IMR-90 (cell line): Measurements from ENCODE around the gene RANBP3.

ENCODE experiments used
- CHD1 ChIP-seq: IDR thresholded peaks from 2 replicates; pipeline ENCODE4 v1.6.1; 2012; ENCODE audit warnings: low read depth, low read length, improper control_type of control experiment
- FOS ChIP-seq: fragments of 150-350 bp; IDR thresholded peaks from 2 replicates; pipeline ENCODE4 v1.6.1; 2016; ENCODE audit warnings: low read depth, low read length
- POLR2A ChIP-seq: IDR thresholded peaks from 2 replicates; pipeline ENCODE4 v1.6.1; 2012; ENCODE audit warnings: mild to moderate bottlenecking, low read depth, low read length
- RAD21 ChIP-seq: IDR thresholded peaks from 2 replicates; pipeline ENCODE4 v1.6.1; 2012; ENCODE audit warnings: low read length, improper control_type of control experiment
- RFX5 ChIP-seq: IDR thresholded peaks from 2 replicates; pipeline ENCODE4 v1.8.0; 2012; ENCODE audit warnings: low read depth, mild to moderate bottlenecking, low read length, moderate library complexity
- SMC3 ChIP-seq: fragments of 150-350 bp; IDR thresholded peaks from 2 replicates; pipeline ENCODE4 v1.6.1; 2016; ENCODE audit warnings: low read depth, mild to moderate bottlenecking, antibody characterized with exemption, low read length, moderate library complexity
- TF ChIP-seq, protein P1 (sequence below): conservative IDR thresholded peaks from 2 replicates; pipeline ENCODE4 v1.5.1; 2012; ENCODE audit warnings: mild to moderate bottlenecking, low read depth, low read length, improper control_type of control experiment
- TF ChIP-seq, protein P2 (sequence below): fragments of 150-350 bp; IDR thresholded peaks from 2 replicates; pipeline ENCODE4 v1.6.1; 2016; ENCODE audit warnings: low read depth, mild to moderate bottlenecking, low read length, moderate library complexity, borderline replicate concordance

DNA sequence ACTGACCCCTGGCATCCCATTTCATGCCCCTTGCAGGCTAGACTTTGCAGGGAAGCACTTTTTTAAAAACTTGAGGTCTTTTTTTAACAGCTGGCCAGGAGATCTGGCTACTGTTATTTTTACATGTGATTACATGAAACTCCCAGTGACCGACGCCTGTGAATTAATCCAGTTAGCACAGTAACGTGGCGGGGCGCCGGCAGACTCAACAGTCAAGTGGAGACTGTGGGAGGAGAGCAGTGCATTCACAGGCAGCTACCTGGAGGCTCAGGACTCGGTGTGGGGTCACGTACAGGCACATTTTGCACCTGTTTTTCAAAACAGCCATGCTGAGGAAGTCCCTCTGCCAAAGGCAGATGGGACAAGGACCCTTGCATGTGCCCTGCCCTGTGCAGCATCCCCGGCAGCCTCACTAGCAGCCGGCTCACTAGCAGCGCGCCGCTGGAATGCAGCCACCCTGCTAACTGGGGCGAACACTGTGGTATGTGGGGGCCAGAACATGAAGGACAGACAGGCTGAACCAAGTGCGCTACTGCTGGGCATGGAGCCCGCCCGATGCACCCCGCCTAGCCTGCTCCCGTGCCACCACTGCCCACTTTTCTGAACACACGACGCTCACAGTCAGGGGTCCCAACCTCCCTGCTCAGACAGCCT, 45.2 kb downstream of the RANBP3 start:
- TF ChIP-seq, protein P1, sequence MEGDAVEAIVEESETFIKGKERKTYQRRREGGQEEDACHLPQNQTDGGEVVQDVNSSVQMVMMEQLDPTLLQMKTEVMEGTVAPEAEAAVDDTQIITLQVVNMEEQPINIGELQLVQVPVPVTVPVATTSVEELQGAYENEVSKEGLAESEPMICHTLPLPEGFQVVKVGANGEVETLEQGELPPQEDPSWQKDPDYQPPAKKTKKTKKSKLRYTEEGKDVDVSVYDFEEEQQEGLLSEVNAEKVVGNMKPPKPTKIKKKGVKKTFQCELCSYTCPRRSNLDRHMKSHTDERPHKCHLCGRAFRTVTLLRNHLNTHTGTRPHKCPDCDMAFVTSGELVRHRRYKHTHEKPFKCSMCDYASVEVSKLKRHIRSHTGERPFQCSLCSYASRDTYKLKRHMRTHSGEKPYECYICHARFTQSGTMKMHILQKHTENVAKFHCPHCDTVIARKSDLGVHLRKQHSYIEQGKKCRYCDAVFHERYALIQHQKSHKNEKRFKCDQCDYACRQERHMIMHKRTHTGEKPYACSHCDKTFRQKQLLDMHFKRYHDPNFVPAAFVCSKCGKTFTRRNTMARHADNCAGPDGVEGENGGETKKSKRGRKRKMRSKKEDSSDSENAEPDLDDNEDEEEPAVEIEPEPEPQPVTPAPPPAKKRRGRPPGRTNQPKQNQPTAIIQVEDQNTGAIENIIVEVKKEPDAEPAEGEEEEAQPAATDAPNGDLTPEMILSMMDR, result no peak
- TF ChIP-seq CHD1 (no peak), POLR2A (no peak), RAD21 (no peak), RFX5 (no peak), FOS (no peak), SMC3 (no peak)
- TF ChIP-seq, protein P2, sequence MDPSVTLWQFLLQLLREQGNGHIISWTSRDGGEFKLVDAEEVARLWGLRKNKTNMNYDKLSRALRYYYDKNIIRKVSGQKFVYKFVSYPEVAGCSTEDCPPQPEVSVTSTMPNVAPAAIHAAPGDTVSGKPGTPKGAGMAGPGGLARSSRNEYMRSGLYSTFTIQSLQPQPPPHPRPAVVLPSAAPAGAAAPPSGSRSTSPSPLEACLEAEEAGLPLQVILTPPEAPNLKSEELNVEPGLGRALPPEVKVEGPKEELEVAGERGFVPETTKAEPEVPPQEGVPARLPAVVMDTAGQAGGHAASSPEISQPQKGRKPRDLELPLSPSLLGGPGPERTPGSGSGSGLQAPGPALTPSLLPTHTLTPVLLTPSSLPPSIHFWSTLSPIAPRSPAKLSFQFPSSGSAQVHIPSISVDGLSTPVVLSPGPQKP, result no peak
